GM10266 (cell line): Measurements from ENCODE around the gene ARHGAP23.

Experiments
- DNase-seq: peaks from one replicate; pipeline ENCODE4 v3.0.0; 2012; ENCODE audit errors: extremely low spot score
- CTCF ChIP-seq: IDR thresholded peaks from 2 replicates; pipeline ENCODE4 v1.5.1; 2012; ENCODE audit warnings: mild to moderate bottlenecking, low read depth; ENCODE audit not compliant: control insufficient read depth, insufficient read depth; ENCODE audit errors: missing control alignments

Gene ARHGAP23

GRCh38 chr17:38535886-38536285 is 107.6 kb downstream of the ARHGAP23 start:
- DNase-seq = no peak
- TF ChIP-seq CTCF = no peak

- TF ChIP-seq CTCF = no peak
- no peak for DNase-seq
These were observed 108.4 kb downstream of the ARHGAP23 start for GRCh38 chr17:38536661-38537060.

GRCh38 chr17:38538906-38539305 is 110.6 kb downstream of the ARHGAP23 start:
- no peak for DNase-seq
- TF ChIP-seq CTCF = no peak

GRCh38 chr17:38539386-38539785 is 111.1 kb downstream of the ARHGAP23 start:
- no peak for DNase-seq
- no peak for TF ChIP-seq CTCF

- TF ChIP-seq CTCF = no peak
- DNase-seq = no peak
These were observed 112.3 kb downstream of the ARHGAP23 start for GRCh38 chr17:38540514-38541045.

GRCh38 chr17:38541281-38541680 is 113.0 kb downstream of the ARHGAP23 start:
- TF ChIP-seq CTCF = no peak
- DNase-seq = no peak

GRCh38 chr17:38542286-38542685 is 114.0 kb downstream of the ARHGAP23 start:
- no peak for TF ChIP-seq CTCF
- DNase-seq = no peak
